Fibroblast of peridontal ligament (primary cell): ENCODE results near the gene ZCCHC13.
A peak's percentile ranks its signal among the peaks of the same experiment; 100 is the strongest.
"Not testable (repeated sequence)": the region's sequence is repeated elsewhere in the genome, so short reads cannot be mapped to it uniquely, and the experiment has no call there.

Experiments used
- DNase-seq: peaks from one replicate; pipeline ENCODE4 v3.0.0-alpha.2; 2010; ENCODE audit errors: extremely low read depth

The ZCCHC13 gene

GRCh38 chrX:74304016-74304415, at the start of gene ZCCHC13:
ZCCHC13 (plus strand) TSS chrX:74304180; CDS start chrX:74304267, 87 bp downstream.
- no peak for DNase-seq

GRCh38 chrX:74258111-74258510, 45.9 kb upstream of the ZCCHC13 start:
- not testable (repeated sequence) for DNase-seq

- DNase-seq = no peak
Measured at GRCh38 chrX:74259885-74260491, 44.0 kb upstream of the ZCCHC13 start.

- no peak for DNase-seq
Measured at GRCh38 chrX:74262452-74263209, 41.3 kb upstream of the ZCCHC13 start.

- DNase-seq = no peak
Measured at GRCh38 chrX:74270393-74270792, 33.6 kb upstream of the ZCCHC13 start.

GRCh38 chrX:74272230-74272629, 31.8 kb upstream of the ZCCHC13 start:
- no peak for DNase-seq

- no peak for DNase-seq
Measured at GRCh38 chrX:74274516-74274915, 29.5 kb upstream of the ZCCHC13 start.

GRCh38 chrX:74277320-74277719, 26.7 kb upstream of the ZCCHC13 start:
- no peak for DNase-seq

GRCh38 chrX:74277846-74278245, 26.1 kb upstream of the ZCCHC13 start:
- DNase-seq = no peak

- DNase-seq = no peak
Measured at GRCh38 chrX:74280759-74281158, 23.2 kb upstream of the ZCCHC13 start.

- DNase-seq = no peak
Measured at GRCh38 chrX:74284391-74284952, 19.5 kb upstream of the ZCCHC13 start.

- peak; percentile 81 for DNase-seq
Measured at GRCh38 chrX:74286950-74287740, 16.8 kb upstream of the ZCCHC13 start.

- DNase-seq = no peak
Measured at GRCh38 chrX:74291577-74291963, 12.4 kb upstream of the ZCCHC13 start.

GRCh38 chrX:74291964-74292807, 11.8 kb upstream of the ZCCHC13 start:
- peak; percentile 87 for DNase-seq

- DNase-seq = no peak
Measured at GRCh38 chrX:74292808-74293123, 11.2 kb upstream of the ZCCHC13 start.

- peak; percentile 75 for DNase-seq
Measured at GRCh38 chrX:74293343-74293946, 10.5 kb upstream of the ZCCHC13 start.

- DNase-seq = no peak
Measured at GRCh38 chrX:74295101-74295500, 8.9 kb upstream of the ZCCHC13 start.

GRCh38 chrX:74297766-74298165, 6.2 kb upstream of the ZCCHC13 start:
- DNase-seq = no peak

- DNase-seq = no peak
Measured at GRCh38 chrX:74300869-74301268, 3.1 kb upstream of the ZCCHC13 start.

- no peak for DNase-seq
Measured at GRCh38 chrX:74318672-74319071, 14.7 kb downstream of the ZCCHC13 start.

- not testable (repeated sequence) for DNase-seq
Measured at GRCh38 chrX:74319321-74319720, 15.3 kb downstream of the ZCCHC13 start.
